H1 (cell line): ENCODE results near the gene SLC15A3. TPM values are rescaled to one million over a fixed set of nuclear protein-coding genes. Genes with fewer than 3 reads are reported as not detected.
A peak's percentile ranks its signal among the peaks of the same experiment; 100 is the strongest.

Experiments
- CTCF ChIA-PET: fragments of 300-600 bp; sonication (Branson Sonifier 250); formaldehyde crosslinking; loops from one replicate; lab custom pipeline; 2021; ENCODE audit not compliant: partially characterized antibody; lab: Charles Lee
- POLR2A ChIA-PET: fragments of 300-600 bp; sonication (Branson Sonifier 250); formaldehyde crosslinking; loops from one replicate; lab custom pipeline; 2021; ENCODE audit warnings: inconsistent platforms; ENCODE audit not compliant: partially characterized antibody; lab: Charles Lee
- DNase-seq, 2 experiments: peaks; one replicate each; pipeline versions ENCODE4 v3.0.0 to v3.0.0-alpha.2; 2010 to 2022; ENCODE audit warnings: low spot score in 2 of 2, low read depth in 1 of 2, mixed read lengths in 1 of 2
- FAIRE-seq: peaks from 2 replicates; lab custom pipeline; 2011; peaks lifted over from hg19 to GRCh38; lab: Jason Lieb, UNC
- H2AFZ ChIP-seq: 2 replicates; pipeline ENCODE4 v1.8.1; 2012; ENCODE audit warnings: low read length, inconsistent platforms
- H2AK5ac ChIP-seq: 2 replicates; pipeline ENCODE4 v1.6.1; 2013; ENCODE audit warnings: low read depth, low read length
- H2BK120ac ChIP-seq: replicated peaks from 2 replicates; pipeline ENCODE3; 2013; ENCODE audit warnings: low read depth, low read length, inconsistent platforms
- H2BK12ac ChIP-seq: 2 replicates; pipeline ENCODE4 v1.6.1; 2013; ENCODE audit warnings: low read depth, low read length
- H2BK15ac ChIP-seq: 2 replicates; pipeline ENCODE4 v1.6.1; 2013; ENCODE audit warnings: low read length
- H2BK20ac ChIP-seq: 2 replicates; pipeline ENCODE4 v1.6.1; 2013; ENCODE audit warnings: low read length
- H2BK5ac ChIP-seq: 2 replicates; pipeline ENCODE4 v1.6.1; 2013; ENCODE audit warnings: low read depth, low read length
- H3K14ac ChIP-seq: 2 replicates; pipeline ENCODE4 v1.6.1; 2013; ENCODE audit warnings: inconsistent platforms; ENCODE audit not compliant: insufficient read length
- H3K18ac ChIP-seq: 2 replicates; pipeline ENCODE4 v1.6.1; 2013; ENCODE audit warnings: low read length; ENCODE audit errors: extremely low read depth
- H3K23ac ChIP-seq: 2 replicates; pipeline ENCODE4 v1.6.1; 2013; ENCODE audit warnings: inconsistent platforms; ENCODE audit not compliant: insufficient read length
- H3K23me2 ChIP-seq: 2 replicates; pipeline ENCODE4 v1.6.1; 2013; ENCODE audit warnings: low read depth, low read length
- H3K27ac ChIP-seq: 2 replicates; pipeline ENCODE4 v1.6.1; 2011; ENCODE audit warnings: low read depth, low read length, inconsistent platforms
- H3K27me3 ChIP-seq, 4 experiments: replicated peaks in 1 of 4; 1 replicate in 1 of 4; 2 replicates in 3 of 4; pipeline versions ENCODE4 v1.6.1 to v1.8.1; 2011 to 2013; ENCODE audit warnings: low read length in 3 of 4, mild to moderate bottlenecking in 3 of 4, inconsistent platforms in 2 of 4, mixed read lengths in 2 of 4, moderate library complexity in 1 of 4; ENCODE audit not compliant: control insufficient read depth in 3 of 4, insufficient read depth in 3 of 4; ENCODE audit errors: extremely low read depth in 1 of 4
- H3K36me3 ChIP-seq, 4 experiments: 2 replicates each; pipeline versions ENCODE4 v1.6.1 to v1.8.1; 2011 to 2013; ENCODE audit warnings: mild to moderate bottlenecking in 4 of 4, low read length in 3 of 4, moderate library complexity in 2 of 4, control low read depth in 1 of 4, inconsistent platforms in 1 of 4; ENCODE audit not compliant: insufficient read depth in 4 of 4, control insufficient read depth in 2 of 4
- H3K4ac ChIP-seq: replicated peaks from 2 replicates; pipeline ENCODE3; 2013; ENCODE audit warnings: low read length, low read depth, mixed read lengths, inconsistent platforms; ENCODE audit not compliant: insufficient read length
- H3K4me1 ChIP-seq, 4 experiments: replicated peaks in 1 of 4; 1 replicate in 1 of 4; 2 replicates in 3 of 4; pipeline versions ENCODE4 v1.6.1 to v1.8.1; 2011 to 2013; ENCODE audit warnings: low read length in 3 of 4, inconsistent platforms in 2 of 4, mixed read lengths in 1 of 4; ENCODE audit not compliant: insufficient read depth in 4 of 4, control insufficient read depth in 3 of 4
- H3K4me2 ChIP-seq, 2 experiments: 2 replicates each; pipeline versions ENCODE4 v1.6.1 to v1.8.1; 2011 to 2013; ENCODE audit warnings: low read depth in 2 of 2, low read length in 2 of 2, control low read depth in 1 of 2, inconsistent platforms in 1 of 2, mild to moderate bottlenecking in 1 of 2; ENCODE audit not compliant: insufficient read depth in 1 of 2
- H3K4me3 ChIP-seq, 4 experiments: fragments of 200-600, 300-600 bp in 1 of 4; sonication (generic), shearing (Covaris generic), sonication (Bioruptor Twin) in 1 of 4; 2 replicates each; pipeline versions ENCODE4 v1.5.1 to v1.8.1; 2011 to 2016; ENCODE audit warnings: low read length in 4 of 4, low read depth in 3 of 4, control low read depth in 2 of 4, inconsistent platforms in 2 of 4, mild to moderate bottlenecking in 2 of 4, mixed read lengths in 1 of 4, moderate library complexity in 1 of 4; ENCODE audit not compliant: insufficient read depth in 2 of 4; ENCODE audit errors: extremely low read depth in 1 of 4
- H3K56ac ChIP-seq: replicated peaks from 2 replicates; pipeline ENCODE3; 2013; ENCODE audit warnings: low read depth, mild to moderate bottlenecking, mixed read lengths, low read length, inconsistent platforms; ENCODE audit not compliant: insufficient read length
- H3K79me1 ChIP-seq: 2 replicates; pipeline ENCODE4 v1.6.1; 2013; ENCODE audit warnings: low read depth, low read length, control low read depth
- H3K79me2 ChIP-seq, 2 experiments: 2 replicates each; pipeline versions ENCODE4 v1.6.1 to v1.8.1; 2012 to 2013; ENCODE audit warnings: low read length in 2 of 2, mild to moderate bottlenecking in 2 of 2, inconsistent platforms in 1 of 2; ENCODE audit not compliant: insufficient read depth in 2 of 2, control insufficient read depth in 1 of 2
- H3K9ac ChIP-seq, 4 experiments: replicated peaks in 1 of 4; 1 replicate in 1 of 4; 2 replicates in 3 of 4; pipeline versions ENCODE4 v1.6.1 to v1.8.1; 2011 to 2013; ENCODE audit warnings: low read depth in 3 of 4, low read length in 3 of 4, control low read depth in 2 of 4, mild to moderate bottlenecking in 2 of 4, moderate library complexity in 2 of 4, inconsistent platforms in 1 of 4; ENCODE audit errors: extremely low read depth in 1 of 4
- H3K9me3 ChIP-seq, 2 experiments: 2 replicates each; pipeline versions ENCODE4 v1.6.1 to v1.8.1; 2012 to 2013; ENCODE audit warnings: mild to moderate bottlenecking in 2 of 2, moderate library complexity in 2 of 2, control low read depth in 1 of 2, inconsistent platforms in 1 of 2, low read depth in 1 of 2, low read length in 1 of 2, mixed read lengths in 1 of 2; ENCODE audit not compliant: insufficient read depth in 2 of 2
- H4K20me1 ChIP-seq, 2 experiments: replicated peaks in 1 of 2; 2 replicates each; pipeline versions ENCODE3 to v1.8.1; 2011 to 2013; ENCODE audit warnings: inconsistent platforms in 2 of 2, low read length in 2 of 2, mild to moderate bottlenecking in 1 of 2; ENCODE audit not compliant: insufficient read depth in 2 of 2, control insufficient read depth in 1 of 2
- H4K5ac ChIP-seq: 2 replicates; pipeline ENCODE4 v1.6.1; 2013; ENCODE audit warnings: low read length, low read depth, mixed read lengths, inconsistent platforms; ENCODE audit not compliant: insufficient read length
- H4K8ac ChIP-seq: 2 replicates; pipeline ENCODE4 v1.8.0; 2013; ENCODE audit warnings: mild to moderate bottlenecking, moderate library complexity, low read length, inconsistent platforms; ENCODE audit not compliant: insufficient read depth; ENCODE audit errors: extremely low read depth
- H4K91ac ChIP-seq: replicated peaks from 2 replicates; pipeline ENCODE3; 2013; ENCODE audit warnings: low read length, mixed read lengths, inconsistent platforms; ENCODE audit not compliant: insufficient read length
- CBX8 ChIP-seq: fragments of 300-800, 300-1000 bp; sonication (generic); IDR thresholded peaks from 2 replicates; pipeline ENCODE4 v1.7.1; 2016; ENCODE audit warnings: low read depth, low read length, borderline replicate concordance
- CHD1 ChIP-seq: IDR thresholded peaks from 2 replicates; pipeline ENCODE4 v1.6.1; 2012; ENCODE audit warnings: low read depth, low read length, improper control_type of control experiment
- E2F6 ChIP-seq: IDR thresholded peaks from 2 replicates; pipeline ENCODE4 v1.6.1; 2012; ENCODE audit warnings: inconsistent platforms
- EP300 ChIP-seq, 2 experiments: IDR thresholded peaks; 1 replicate in 1 of 2; 2 replicates in 1 of 2; pipeline ENCODE4 v1.6.1; 2011 to 2012; ENCODE audit warnings: low read depth in 2 of 2, low read length in 2 of 2, mild to moderate bottlenecking in 2 of 2, borderline replicate concordance in 1 of 2, inconsistent platforms in 1 of 2, moderate library complexity in 1 of 2
- HDAC6 ChIP-seq: IDR thresholded peaks from one replicate; pipeline ENCODE4 v1.7.1; 2012; ENCODE audit warnings: low read depth, mild to moderate bottlenecking, inconsistent platforms, low read length, moderate library complexity
- KDM1A ChIP-seq: fragments of 200-600, 300-600 bp; sonication (generic); IDR thresholded peaks from 2 replicates; pipeline ENCODE4 v1.7.1; 2016; ENCODE audit warnings: mild to moderate bottlenecking, low read length, borderline replicate concordance
- MAFK ChIP-seq: IDR thresholded peaks from 2 replicates; pipeline ENCODE4 v1.6.1; 2012; ENCODE audit warnings: low read depth, mild to moderate bottlenecking, improper control_type of control experiment, low read length
- PHF8 ChIP-seq: fragments of 200-600 bp; sonication (generic); conservative IDR thresholded peaks from 2 replicates; pipeline ENCODE4 v1.7.1; 2012; ENCODE audit warnings: low read depth, mild to moderate bottlenecking, inconsistent platforms, low read length, moderate library complexity
- RFX5 ChIP-seq: IDR thresholded peaks from 2 replicates; pipeline ENCODE4 v1.6.1; 2011; ENCODE audit warnings: low read depth, low read length, improper control_type of control experiment, borderline replicate concordance
- RNF2 ChIP-seq: fragments of 200-900, 300-1000 bp; sonication (generic); IDR thresholded peaks from 2 replicates; pipeline ENCODE4 v1.7.1; 2016; ENCODE audit warnings: borderline replicate concordance, low read depth, mild to moderate bottlenecking, antibody characterized with exemption, low read length; ENCODE audit not compliant: poor library complexity, severe bottlenecking; ENCODE audit errors: missing control alignments
- TAF7 ChIP-seq: optimal IDR thresholded peaks from 2 replicates; pipeline ENCODE3; 2011; ENCODE audit warnings: low read depth, mild to moderate bottlenecking, inconsistent platforms, low read length, moderate library complexity, borderline replicate concordance
- WGBS, 2 experiments: shearing (Covaris generic) in 1 of 2; methylation state at CpG; one replicate each; pipeline versions ENCODE4 v1.1.6 to v1.1.7; 2013 to 2015; ENCODE audit warnings: low lambda C conversion rate in 2 of 2, mixed read lengths in 2 of 2, inconsistent platforms in 1 of 2, low coverage in 1 of 2, missing lambda C conversion rate in 1 of 2; ENCODE audit not compliant: insufficient replicate concordance in 2 of 2, insufficient coverage in 1 of 2, insufficient read length in 1 of 2; ENCODE audit errors: extremely low coverage in 1 of 2, missing lambda C conversion rate in 1 of 2; 5-methylcytosine and 5-hydroxymethylcytosine counted together
- polyA plus RNA-seq, 7 experiments: library from polyadenylated mRNA; depleted of rRNA in 3 of 7; stranded (reverse) in 5 of 7; unstranded in 2 of 7; fragments of >200 nt in 5 of 7; fragments of 200-250 nt in 2 of 7; gene quantifications; 1 replicate in 5 of 7; 2 replicates in 1 of 7; 4 replicates in 1 of 7; pipeline versions ENCODE4 v1.2.1 to v1.2.3, GENCODE V29; 2011 to 2013; ENCODE audit warnings: missing spikeins in 2 of 7, mixed read lengths in 2 of 7
- total RNA-seq: library from RNA; stranded (reverse); fragmentation: NEBNext Ultra II Directional; extraction: Animal tissue kit (Norgen Biotek cat#: 25700); gene quantifications from 2 replicates; pipeline ENCODE4 v1.2.1, GENCODE V29; 2021

The SLC15A3 gene
- total and polyA plus RNA-seq, 2 of the 8 experiments (the other 6 are each of a cell fraction or from before 2014, with no cell fraction given): 25.8 to 31.0 TPM

GRCh38 chr11:60916669-60917206 lies 35.2 kb downstream of the SLC15A3 start:
- Histone ChIP-seq H2BK12ac (peak overlapping the region; percentile 13; the same call in 1 of the 2 replicates), H3K36me3 (peaks cover 3 to 14% (median 7%) of the 10 kb centered on the region in 4 experiments; a peak in 5 of 8 replicates), H3K9ac (no peak overlapping the region; a peak in 2 of 7 replicates), H2BK15ac (no peak overlapping the region; the same call in 1 of the 2 replicates), H3K56ac (no peak overlapping the region), H3K27me3 (no peaks in the 10 kb centered on the region; a peak in 1 of 7 replicates), H2AFZ (no peak overlapping the region), H2AK5ac (no peak overlapping the region), H3K4me1 (peaks cover 10 to 27% (median 18%) of the 10 kb centered on the region in 4 experiments), H3K9me3 (no peaks in the 10 kb centered on the region), H3K4ac (no peak overlapping the region), H4K20me1 (peaks cover 0 to 13% of the 10 kb centered on the region in 2 experiments), H3K79me1 (no peaks in the 10 kb centered on the region; the same call in 1 of the 2 replicates), H3K4me3 (no peak overlapping the region), H3K14ac (no peak overlapping the region), H4K8ac (no peak overlapping the region), H2BK5ac (no peak overlapping the region), H2BK20ac (no peak overlapping the region), H3K79me2 (peaks cover 5 to 24% of the 10 kb centered on the region in 2 experiments), H3K18ac (no peak overlapping the region), H4K91ac (no peak overlapping the region), H3K27ac (no peak overlapping the region), H3K23ac (no peak overlapping the region), H3K23me2 (peaks cover 8% of the 10 kb centered on the region), H4K5ac (no peak overlapping the region), H3K4me2 (no peak overlapping the region; a peak in 1 of 4 replicates), H2BK120ac (no peak overlapping the region)
- FAIRE-seq (no peak), DNase-seq (no peak)
- ChIA-PET CTCF (interaction anchor here (1.2 to 1.7 kb wide), 3 partner anchors 12 to 219 kb away, joined by 4 to 5 read pairs (median 4); no protein-coding TSS in a partner anchor), POLR2A (interaction anchor here (1.2 to 4.2 kb wide), 2 partner anchors 11 to 27 kb away, joined by 3 to 28 read pairs; partner anchors contain the start of gene PRPF19)
- WGBS, 2 experiments: 91% methylated on average over 3 of the region's 3 CpGs; no CpG with 5 or more reads in 1 of the 2 experiments
- TF ChIP-seq E2F6: no peak
- no peak for TF ChIP-seq MAFK
- no peak for TF ChIP-seq RFX5
- no peak for TF ChIP-seq CBX8
- no peak for TF ChIP-seq TAF7
- TF ChIP-seq EP300 (IDR thresholded peaks at IDR 0.05; ENCODE audit: borderline replicate concordance in 1 of 2, low read depth in 2 of 2, low read length in 2 of 2): no peak
- TF ChIP-seq PHF8: no peak
- no peak for TF ChIP-seq KDM1A
- no peak for TF ChIP-seq RNF2
- no peak for TF ChIP-seq HDAC6
- TF ChIP-seq CHD1: no peak
